Endometrium (tissue), 2 donors: ENCODE measurements around the gene GUCA2A.

Source experiments
- FAIRE-seq: peaks from 2 replicates; lab custom pipeline; 2012; peaks lifted over from hg19 to GRCh38; lab: Jason Lieb, UNC
- donor health status: control.
- donor health status: control.

The GUCA2A gene

GRCh38 chr1:42130061-42130660 is 34.4 kb downstream of the GUCA2A start:
- no peak for FAIRE-seq

GRCh38 chr1:42128964-42129363 is 35.6 kb downstream of the GUCA2A start:
- FAIRE-seq = no peak

GRCh38 chr1:42128499-42128898 is 36.0 kb downstream of the GUCA2A start:
- no peak for FAIRE-seq

GRCh38 chr1:42127767-42128166 is 36.8 kb downstream of the GUCA2A start:
- FAIRE-seq = no peak

DNA sequence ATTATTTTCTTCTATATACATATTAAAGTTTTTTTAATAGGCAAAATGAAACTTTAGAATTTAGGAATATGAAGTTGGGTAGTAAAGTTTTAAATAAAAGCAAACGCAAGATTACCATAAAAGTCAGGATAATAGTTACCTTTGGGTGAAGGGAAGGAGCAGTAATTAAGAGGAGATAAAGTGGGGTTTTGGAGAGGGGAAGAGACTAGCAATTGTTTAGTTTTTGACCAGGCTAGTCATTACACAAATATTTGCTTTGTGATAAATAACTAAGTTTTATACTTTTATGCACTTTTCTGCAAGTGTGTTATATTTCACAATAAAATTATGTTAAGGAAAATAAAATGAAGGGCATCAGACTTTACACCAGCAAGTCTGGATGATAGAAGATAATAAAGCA is 39.0 kb downstream of the GUCA2A start:
- FAIRE-seq = no peak

- no peak for FAIRE-seq
These were observed 42.1 kb downstream of the GUCA2A start for GRCh38 chr1:42122408-42122807.

- no peak for FAIRE-seq
These were observed 46.4 kb downstream of the GUCA2A start for GRCh38 chr1:42118125-42118524.

DNA sequence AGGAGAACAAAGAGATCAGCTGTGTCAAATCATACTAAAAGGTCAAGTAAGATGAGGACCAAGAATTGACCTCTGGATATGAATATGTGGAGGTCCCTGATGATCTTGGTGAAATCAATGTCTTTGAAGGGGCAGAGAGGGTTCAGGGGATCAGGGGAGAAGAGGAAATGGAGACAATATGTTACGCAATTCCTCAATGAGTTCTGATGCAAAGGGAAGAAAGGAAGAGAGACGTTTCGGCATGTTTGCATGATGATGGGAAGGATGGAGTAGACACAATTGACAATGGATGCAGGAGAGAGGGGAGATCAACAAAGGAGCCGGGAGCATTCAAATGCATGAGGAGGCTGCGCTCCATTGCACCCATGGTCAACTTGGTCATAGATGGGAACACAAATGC is 47.3 kb downstream of the GUCA2A start:
- FAIRE-seq = no peak

DNA sequence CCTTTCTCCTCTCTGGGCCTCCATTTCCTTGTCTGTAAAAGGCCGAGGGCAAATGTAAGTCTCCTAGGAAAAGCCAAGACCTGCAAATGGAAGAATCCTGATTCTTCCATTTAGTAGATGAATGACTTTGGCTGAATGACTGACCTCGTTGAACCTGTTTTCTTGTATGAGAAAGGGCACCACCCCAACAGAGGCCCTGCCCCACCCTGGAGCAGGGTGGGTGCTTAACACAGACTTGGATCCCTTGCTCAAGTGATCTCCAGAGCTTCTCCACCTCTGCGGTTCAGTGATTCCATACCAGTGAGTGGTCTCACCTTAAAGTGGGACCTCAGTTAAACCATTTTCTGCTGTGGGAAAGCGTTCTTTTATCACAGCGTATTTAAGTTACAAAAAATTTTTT is 50.3 kb downstream of the GUCA2A start:
- FAIRE-seq = no peak
